Measurements from ENCODE around the gene ALDH3B2.
"Not testable (repeated sequence)": the region's sequence is repeated elsewhere in the genome, so short reads cannot be mapped to it uniquely, and the experiment has no call there.

The ALDH3B2 gene

DNA sequence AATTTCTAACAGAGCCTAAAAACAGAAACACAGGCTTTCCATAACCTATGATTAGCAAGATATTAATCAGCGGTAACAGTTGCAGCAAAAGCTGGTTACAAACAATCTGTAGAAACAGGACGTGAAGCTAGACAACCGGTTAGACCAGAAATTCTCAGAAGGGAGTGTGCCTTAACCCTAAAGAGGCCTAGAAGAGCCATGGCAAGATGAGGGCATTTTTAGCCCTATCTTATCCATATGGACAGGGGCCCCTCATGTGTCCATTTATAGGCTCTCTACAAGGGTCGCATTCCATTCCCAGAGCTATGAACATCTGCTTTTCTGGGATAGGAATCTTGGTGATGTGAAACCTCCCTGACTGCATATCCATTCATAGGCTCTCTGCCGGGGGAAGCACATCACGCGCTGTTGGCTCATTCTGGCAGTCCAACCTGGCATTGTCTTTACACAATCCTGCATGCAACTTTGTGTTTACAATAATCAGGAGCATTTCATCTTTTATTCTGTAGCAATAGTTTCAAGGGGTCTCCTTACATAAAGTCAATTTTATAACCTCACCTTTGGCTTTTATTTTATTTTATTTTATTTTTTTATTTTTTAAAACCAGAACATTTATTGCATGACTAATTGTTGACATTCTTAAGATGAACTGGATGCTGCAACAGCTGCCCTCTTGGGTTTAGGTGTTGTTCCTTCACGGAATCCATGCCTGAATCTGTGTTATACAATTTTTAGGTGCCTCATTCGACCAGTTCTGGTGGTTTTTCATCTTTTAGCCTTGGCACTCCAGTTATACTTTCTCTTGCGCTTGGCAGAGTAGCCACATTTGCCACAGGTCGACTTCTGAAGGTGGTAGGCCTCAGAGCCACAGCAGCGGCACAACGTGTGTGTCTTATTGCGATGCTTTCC, 8.0 kb upstream of the ALDH3B2 start:
- DNase-seq: not testable (repeated sequence)

DNA sequence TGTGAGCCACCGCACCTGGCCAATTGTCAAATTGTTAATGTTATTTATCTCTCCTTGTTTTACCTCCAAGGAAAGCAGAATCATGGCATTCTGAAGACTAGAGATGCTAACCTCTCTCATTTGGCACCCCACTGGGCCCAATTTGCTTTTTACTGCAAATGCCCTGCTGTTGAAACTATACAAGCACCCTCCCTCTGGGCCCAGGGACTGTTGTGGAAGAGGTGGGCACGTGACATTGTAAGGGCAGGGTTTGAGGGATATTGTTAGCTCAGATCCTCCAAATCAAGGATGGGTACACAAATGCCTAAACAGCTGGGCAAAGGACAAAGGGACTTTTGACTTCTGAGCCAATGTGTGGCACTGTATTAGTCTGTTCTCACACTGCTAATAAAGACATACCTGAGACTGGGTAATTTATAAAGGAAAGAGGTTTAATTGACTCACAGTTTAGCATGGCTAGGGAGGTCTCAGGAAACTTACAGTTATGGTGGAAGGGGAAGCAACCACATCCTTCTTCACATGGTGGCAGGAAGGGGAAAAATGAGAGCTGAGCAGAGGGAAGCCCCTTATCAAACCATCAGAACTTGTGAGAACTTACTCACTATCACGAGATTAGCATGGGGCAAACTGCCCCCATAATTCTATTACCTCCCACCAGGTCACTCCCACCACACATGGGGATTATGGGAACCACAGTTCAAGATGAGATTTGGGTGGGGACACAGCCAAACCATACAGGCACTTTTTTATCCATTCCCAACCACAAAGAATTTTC, 6.5 kb upstream of the ALDH3B2 start:
- DNase-seq: no peak

DNA sequence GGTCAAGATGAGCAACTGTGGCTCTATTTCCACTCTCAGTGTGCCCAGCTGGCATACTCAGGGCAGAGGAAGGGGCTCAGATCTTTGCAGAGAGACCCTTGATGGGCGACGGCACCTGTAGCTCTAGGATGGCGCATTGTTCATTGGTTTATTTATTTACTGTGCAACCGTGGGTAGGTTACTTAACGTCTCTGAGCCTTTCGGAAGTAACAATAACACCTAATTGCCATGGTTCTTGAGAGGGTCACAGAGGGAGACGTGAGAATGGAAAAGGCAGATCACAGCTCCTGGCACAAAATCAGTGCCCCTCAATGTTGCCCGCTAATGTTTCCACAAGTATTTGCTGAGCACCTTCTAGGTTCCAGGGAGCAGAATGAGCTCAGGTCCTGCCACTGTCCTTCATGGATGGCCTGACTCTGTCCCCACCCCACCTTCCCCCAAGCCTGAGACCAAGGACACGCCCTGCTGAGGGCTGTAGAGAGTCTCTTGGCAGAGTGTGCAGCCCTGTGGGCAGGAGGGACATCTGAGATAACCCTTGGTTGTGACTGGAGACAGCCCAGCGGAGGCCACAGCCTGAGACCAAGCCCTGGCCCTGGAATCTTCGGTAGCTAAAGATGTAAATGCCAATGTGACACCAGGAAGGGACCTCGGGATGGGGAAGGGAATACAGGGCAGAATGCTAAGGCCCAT, 780 bp upstream of the ALDH3B2 start:
- DNase-seq: no peak

DNA sequence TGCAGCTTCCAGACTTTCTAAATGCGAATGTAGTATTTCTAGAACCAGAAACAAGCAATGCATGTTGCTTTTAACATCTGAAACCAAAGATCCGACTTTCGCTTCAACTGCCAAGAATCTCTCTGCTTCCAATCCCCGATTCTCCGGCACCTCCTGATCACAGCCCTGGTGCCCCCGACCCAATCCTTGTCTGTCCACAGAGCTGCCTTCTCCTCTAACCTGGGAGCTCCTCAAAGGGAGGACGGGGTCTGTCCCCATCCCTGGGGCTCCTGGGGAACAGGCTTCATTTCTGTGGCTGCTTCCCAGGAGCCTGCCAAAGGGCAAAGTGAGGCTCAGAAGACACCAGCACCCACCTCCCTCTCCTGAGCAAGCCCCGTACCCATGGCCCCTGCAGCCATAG, 521 bp downstream of the ALDH3B2 start:
- DNase-seq: no peak

DNA sequence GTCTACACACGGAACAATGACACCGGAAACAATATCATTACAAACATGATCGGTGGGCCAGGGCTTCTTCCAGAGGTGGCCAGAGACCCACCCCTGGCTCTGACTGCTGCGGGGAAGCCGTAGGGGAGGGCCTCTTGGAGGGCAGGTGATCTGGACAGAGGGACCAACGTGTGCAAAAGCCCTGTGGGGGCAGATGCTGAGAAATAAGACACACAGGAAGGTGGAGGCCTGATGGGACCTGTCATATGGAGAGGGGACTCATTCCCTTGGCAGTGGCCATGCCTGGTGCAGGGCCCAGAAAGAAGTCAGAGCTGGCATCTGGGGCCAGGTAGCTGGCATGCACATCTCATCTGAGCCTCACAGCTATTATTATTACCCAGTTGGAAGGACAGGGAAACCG, 1.1 kb downstream of the ALDH3B2 start:
- DNase-seq: no peak

DNA sequence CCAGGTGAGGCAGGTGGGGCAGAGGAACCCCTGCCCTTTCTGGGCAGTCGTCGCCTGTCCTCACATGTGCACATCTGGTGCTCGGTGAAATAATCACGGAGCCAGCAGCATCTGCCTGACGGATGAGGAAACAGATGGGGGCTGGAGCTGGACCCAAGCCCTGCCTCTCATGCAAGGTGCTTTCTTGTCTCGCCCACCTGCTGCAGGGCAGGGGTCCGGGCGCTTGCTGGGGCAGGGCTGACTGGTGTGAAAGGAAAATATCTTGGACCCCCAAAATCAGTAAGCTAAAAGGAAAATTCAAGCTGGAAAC, 3.3 kb downstream of the ALDH3B2 start:
- no peak for DNase-seq

DNA sequence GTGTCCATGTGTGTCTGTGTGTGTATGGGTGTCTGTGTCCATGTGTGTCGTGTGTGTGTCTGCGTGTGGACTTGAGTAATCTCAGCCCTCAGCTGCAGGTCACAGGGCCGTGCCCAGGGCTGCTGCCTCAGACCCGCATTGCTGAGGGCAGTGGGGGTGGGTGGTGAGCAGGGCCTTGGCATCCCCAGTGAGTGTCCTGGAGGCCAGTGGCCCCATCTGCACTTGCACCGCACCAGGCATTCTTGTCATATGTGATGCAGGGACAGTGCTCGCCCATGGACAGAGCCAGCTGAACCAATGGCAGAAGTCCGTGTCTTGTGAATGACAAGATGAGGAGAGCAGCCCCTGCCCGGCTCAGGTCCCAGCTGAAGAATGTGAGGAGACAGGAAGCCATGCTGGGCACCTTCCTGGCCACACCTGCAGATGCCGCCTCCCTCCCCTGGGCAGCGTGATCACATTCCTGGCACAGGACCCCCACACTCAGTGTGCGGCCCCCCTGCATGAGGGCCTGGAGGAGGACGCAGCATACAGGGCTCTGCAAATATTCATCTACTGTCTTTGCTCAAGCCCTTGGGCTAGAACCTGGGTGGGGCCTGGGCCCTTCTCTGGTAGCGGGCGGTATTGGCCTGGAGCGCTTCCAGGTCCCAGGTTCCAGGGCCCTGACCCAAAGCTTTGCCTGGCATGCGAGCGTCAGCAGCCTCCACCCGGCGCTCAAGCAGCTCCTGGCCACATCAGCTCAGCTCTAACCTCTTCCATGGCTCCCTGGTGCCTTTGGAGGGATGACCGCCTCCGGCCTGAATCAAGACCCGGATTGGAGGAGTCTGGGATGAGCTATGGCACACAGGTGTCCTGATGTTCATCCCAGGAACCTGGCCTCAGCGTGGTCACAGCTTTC, 3.9 kb downstream of the ALDH3B2 start:
- DNase-seq: no peak

DNA sequence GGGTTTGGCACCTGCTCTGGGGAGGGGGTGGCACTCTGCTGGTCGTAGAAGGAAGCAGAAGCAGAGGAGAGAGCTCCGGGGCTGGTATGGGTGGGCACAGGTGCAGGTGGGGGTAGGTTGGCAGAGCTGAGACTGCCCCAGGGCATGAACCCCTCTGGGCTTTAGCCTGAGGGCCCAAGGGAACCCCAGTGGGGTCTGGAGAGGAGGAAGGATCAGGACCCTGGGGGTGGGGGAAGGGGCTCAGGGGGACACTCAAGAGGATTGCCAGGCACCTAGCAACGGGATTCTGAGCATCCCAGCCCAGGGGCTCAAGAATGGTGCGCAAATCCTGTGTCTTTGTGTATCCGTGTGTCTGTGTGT, 6.3 kb downstream of the ALDH3B2 start:
- no peak for DNase-seq

DNA sequence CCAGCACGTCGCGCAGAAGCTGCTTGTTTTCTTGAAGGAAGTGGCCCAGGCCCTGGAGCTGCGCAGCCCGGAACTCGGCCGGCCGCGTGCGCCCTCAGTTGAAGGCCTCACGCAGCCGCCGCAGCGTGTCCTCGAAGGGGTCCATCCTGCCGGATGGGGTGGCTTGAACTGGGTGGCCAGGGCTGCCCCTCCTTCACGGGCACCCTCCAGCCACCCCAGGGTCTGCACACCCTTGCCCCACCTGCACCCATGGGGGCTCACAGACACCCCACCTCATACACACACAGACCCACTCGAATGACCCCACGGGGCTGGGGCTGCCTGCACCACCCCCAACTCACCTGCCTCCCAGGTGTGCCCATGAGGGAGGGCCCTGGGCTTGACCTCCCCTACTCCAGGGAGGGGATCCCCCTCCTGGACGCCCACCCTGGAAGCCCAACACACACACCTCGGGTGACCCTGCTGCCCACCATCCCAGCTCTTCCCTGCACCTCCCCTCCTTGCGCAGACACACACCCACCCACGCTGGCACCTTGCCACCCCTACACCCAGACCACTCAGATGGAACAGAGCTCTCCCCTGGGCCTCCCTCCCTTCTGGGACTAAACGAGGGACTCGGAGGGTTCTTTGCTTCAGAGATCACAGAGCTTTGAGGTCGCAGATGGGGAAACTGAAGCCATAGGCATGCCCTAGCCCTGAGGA, 6.8 kb downstream of the ALDH3B2 start:
- DNase-seq: no peak

DNA sequence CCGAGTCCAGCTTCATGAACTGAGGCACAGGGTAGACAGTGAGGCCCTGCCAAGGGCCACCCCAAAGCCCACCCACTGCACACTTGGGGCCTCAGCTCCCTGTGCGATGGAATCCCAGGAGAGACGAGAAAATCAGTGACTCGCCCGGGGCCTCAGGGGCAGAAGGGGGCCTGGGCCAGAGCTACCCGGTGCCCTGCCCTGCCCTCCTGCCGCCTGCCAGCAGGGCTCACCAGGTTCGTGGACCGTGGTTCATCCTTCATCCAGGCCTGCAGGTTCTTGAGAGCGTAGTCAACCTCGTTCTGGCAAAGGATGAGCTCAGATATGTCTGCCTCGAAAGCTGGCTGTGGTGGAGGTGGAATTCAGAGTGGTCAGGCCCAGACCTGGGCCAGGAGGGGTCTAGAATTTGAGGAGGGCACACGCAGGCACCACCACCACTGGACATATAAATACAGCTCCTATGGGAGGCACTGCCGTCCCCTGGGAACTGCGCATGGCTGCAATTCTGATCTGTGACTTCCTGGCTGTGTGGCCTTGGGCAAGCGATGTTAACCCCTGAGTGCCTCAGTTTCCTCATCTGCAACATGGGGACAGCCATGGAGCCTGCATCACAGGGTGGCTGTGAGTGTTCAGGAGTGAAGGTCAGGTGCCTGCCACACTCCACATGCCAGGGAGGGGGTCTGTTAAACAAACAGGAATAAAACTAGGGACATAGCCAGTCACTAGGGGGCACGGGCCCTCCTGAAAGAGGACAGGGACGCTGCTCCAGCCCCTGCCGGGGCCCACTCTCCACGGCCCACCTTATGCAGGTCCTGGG, 7.5 kb downstream of the ALDH3B2 start:
- no peak for DNase-seq

DNA sequence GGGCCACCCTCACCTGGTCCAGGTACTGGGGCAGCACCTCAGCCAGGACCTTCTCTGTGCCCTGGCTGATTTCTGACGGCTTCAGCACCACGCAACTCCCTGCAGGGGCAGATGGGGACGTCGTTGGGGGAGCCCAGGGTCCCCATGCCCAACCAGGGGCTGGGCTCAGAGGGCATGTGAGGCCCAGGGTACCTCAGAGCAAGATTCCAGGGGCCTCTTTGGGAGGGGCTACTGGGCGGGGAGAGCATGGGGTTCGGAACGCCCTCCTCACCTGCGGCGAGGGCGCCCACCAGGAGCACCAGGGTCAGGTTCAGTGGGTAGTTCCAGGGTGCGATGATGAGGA, 8.1 kb downstream of the ALDH3B2 start:
- no peak for DNase-seq

DNA sequence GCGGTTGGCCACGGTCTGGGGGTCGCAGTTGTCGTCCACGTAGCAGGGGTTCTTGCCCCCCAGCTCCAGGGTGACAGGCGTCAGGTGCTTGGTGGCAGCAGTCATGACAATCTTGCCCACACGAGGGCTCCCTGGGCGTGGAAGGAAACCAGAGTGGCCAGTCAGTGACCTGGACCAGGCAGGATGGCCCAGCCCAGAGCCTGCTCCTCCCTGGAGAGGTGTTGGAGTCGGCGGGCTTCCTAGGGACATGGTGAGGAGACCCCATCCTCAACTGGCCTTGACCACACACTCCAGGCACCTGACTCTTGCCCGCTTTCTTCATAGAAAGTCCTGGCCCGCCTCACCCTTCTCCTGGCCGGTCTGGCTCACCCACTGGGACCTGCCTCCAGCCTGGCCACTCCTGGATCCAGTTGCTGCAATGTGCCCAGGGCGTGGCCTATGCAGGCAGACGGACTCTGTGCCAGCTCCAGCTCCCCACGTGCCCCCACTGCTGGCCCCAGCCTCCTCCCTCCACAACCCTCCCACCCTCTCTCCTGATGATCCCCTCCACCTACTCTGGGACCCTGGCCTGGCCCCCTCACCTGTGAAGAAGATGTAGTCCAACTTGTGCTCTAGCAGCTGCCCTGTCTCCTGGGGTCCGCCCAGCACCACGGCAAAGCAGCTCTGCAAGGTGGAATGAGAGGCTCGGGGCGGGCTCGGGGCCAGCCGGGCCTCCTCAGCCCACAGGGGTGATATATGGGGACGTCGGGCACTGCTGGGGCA, 8.7 kb downstream of the ALDH3B2 start:
- no peak for DNase-seq

DNA sequence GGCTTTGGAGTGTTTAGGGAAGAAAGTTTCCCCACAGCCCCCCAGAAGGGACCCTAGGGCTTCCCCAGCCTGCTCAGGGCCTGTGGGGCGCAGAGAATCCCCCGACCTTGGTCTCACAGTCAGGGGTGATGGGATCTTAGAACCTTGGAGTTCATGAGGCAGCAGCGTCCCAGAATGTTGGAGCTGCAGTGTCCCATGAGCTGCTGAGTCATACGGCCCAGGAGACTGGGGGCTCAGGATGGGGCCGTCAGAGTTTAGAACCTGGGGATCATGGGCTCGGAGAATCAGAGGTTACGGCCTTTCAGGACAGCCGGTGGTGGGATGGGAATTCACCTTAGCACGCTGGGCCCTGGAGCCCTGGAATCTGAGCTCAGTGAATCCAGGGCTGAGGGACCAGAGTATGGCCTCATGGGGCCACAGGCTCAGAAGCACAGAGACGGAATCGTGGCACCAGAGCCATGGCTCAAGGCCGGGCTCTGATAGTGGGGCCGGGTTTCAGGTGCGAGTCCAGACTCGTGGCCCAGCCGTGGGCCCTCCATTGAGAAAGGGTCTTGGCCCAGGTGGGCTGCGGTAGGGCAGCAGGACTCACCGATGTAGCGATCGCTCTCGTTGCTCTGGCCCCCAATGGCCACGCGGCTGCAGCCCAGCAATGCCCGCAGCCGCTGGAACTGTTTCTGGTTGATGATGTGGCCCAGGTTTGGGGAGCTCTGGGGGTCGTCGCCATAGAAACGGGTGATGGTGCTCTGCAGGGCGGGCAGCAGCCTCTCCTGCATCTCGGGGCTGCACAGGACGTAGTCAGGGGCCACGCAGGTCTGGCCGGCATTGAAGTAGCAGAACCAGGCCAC, 9.5 kb downstream of the ALDH3B2 start:
- no peak for DNase-seq

DNA sequence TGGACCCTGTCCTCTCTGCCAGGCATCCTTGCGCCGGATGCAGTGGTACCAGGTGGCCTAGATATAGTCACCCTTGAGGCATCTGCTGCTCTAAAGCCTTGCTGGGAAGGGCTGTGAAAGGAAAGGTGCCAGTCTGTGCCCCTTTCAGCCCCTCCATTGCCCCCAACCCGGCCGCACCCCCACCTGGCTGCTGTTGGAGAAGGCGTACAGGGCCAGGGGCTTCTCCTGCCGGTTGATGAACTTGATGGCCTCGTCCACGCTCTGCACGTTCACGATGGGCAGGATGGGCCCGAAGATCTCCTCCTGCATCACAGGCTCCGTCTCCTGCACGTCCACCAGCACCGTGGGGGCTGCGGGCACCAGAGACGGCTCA, 10.2 kb downstream of the ALDH3B2 start:
- no peak for DNase-seq

DNA sequence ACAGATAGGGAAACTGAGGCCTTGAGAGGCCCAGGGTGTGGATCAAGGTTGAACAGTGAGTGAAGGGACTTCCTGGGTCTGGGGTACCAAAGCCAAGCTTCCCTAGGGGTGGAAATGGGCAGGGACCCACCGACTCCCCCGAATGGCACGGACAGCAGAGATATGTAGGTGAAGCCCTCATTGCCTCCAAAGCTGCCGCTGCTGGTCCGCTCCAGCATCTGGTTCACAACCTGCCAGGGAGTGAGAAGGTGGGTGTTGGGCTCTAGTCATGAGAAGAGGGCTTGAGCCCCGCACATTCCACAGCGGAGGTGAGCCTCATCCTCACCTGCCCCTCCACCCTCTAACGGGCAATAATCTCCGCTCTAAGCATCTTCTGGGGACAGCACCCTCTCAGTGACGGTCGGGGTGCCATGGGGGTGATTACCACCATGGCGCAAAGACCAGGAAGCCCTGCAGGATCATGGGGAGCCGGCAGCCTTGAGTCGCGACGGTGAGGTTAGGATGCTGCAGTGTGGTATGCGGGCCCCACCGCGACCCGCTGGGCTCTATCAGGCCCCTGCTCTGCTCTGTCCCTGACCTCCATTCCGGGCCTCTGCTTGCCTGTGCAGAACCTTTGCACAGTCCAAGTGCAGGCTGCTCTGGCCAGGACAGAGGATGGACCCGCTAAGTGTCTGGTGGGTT, 10.8 kb downstream of the ALDH3B2 start:
- no peak for DNase-seq

DNA sequence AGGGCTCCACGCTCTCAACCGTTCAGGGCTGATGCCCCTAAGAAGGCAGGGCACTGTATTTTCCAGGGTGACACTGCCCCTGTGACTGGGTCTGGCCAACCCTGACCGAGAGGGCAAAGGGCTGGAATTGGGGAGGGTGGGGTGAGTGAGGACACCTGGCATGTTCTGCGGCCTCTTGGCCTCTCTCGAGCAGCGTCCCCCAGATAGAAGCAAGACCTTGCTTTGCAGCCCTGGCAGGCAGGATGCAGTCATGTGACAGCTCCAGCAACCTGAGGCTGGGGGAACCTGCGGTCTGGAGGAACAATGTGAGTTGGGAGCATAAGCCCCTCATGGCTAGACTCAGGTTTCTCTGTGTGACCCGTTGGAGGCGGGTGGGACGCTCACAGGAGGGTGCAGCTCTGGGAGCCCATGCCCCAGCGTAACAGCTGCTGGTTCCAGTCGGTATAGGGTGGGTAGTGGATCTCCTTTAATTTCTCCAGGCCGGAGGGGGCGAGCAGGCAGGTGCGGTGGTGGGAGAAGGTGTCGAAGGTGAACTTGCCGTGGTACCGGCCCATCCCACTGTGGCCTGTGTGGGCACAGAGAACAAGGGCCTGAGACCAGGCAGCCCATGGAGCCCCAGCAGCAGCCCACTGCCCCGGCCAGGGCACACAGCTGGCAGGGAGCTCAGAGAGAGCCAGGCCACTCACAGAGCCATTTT, 11.4 kb downstream of the ALDH3B2 start:
- DNase-seq: no peak

DNA sequence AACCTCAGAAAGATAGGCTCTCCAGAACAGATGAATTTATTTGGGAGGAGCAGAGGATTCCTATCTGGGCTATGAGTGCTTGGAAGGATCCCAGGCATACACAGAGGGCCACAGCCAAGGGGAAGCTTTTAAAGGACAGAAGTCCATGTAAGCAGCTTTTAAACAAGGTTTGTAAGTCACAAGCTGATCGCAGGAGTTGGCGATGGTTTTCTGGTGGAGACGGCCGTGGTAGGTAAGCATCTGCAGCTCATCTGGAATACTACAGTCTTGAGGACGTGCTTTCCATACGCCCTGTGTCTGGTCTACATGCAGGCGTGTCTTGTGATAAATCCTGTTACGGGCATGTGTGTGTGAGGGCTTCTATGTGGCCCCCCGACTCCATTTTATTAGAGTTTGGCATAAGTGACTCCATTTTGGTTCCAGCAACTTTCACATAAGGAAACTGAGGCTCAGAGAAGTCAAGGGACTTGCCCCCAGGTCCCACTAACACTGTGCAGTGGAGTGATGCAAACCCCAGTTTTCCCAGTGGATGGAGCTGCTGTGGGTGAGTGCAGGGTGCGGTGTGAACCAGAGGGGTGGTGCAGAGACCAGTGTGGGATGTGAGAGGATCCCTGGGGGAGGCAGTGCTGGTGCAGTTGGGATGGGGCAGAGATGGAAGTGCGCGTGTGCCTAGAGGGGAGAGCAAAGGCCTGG, 12.1 kb downstream of the ALDH3B2 start:
- no peak for DNase-seq

DNA sequence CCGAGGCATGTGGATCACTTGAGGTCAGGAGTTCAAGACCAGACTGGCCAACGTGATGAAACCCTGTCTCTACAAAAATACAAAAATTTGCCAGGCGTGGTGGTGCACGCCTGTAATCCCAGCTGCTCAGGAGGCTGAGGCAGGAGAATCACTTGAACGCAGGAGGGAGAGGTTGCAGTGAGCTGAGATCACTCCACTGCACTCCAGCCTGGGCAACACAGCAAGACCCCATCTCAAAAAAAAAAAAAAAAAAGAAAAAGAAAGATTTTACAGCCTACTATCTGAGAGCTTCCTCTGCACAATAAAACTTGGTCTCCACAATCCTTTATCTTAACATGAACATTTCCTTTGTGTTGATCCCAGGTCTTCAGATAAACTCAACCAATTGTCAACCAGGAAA, 13.7 kb downstream of the ALDH3B2 start:
- DNase-seq: not testable (repeated sequence)
